Measurements from ENCODE around the gene ADGRD1.
A peak's percentile ranks its signal among the peaks of the same experiment; 100 is the strongest.

DNA sequence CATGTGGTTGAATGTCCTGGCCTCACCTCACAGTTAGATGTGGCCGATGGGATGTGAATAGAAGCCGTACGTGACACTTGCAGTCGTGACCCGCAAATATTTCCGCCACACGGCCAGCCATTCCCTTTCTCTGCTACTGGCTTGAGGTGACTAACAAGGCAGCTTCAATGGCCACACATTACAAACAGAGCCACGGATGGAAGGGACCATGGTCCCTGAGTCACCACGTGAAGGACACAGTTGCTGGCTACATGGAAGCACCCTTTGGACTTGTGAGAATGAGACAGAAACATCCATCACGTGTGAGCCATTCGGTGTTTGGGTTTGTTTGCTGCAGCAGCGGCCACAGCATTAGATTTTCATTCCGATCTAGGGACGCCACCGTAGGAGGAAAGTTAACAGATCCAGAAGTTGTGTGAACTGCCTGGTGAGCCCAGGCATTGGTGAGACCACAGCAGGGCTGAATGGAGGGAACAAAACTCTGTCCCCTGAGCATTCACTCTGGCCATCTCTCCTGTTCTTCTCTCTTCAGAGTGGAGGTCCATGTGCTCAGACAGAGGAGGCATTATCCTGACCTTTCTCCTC lies 33.5 kb upstream of the ADGRD1 start:
- TF ChIP-seq POLR2AphosphoS5 (IDR thresholded peaks at IDR 0.05) (peak in 1 of 4 donors; percentile 3), POLR2A (IDR thresholded peaks at IDR 0.05) (no peak), EP300 (IDR thresholded peaks at IDR 0.05) (no peak)
- TF ChIP-seq, protein P1, sequence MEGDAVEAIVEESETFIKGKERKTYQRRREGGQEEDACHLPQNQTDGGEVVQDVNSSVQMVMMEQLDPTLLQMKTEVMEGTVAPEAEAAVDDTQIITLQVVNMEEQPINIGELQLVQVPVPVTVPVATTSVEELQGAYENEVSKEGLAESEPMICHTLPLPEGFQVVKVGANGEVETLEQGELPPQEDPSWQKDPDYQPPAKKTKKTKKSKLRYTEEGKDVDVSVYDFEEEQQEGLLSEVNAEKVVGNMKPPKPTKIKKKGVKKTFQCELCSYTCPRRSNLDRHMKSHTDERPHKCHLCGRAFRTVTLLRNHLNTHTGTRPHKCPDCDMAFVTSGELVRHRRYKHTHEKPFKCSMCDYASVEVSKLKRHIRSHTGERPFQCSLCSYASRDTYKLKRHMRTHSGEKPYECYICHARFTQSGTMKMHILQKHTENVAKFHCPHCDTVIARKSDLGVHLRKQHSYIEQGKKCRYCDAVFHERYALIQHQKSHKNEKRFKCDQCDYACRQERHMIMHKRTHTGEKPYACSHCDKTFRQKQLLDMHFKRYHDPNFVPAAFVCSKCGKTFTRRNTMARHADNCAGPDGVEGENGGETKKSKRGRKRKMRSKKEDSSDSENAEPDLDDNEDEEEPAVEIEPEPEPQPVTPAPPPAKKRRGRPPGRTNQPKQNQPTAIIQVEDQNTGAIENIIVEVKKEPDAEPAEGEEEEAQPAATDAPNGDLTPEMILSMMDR (IDR thresholded peaks at IDR 0.05): no peak
